Stimulated activated CD4-positive, alpha-beta T cell treated with anti-CD3 and anti-CD28 coated beads, Interleukin-4, amount 100 ng/mL, for 1 hour (primary cell): ENCODE results near the gene CCZ1.
"Not testable (repeated sequence)": the region's sequence is repeated elsewhere in the genome, so short reads cannot be mapped to it uniquely, and the experiment has no call there.

Experiments
- DNase-seq: peaks from one replicate; pipeline ENCODE4 v3.0.0-alpha.2; 2020

Gene CCZ1

GRCh38 chr7:5924180-5924579, 25.6 kb downstream of the CCZ1 start:
- not testable (repeated sequence) for DNase-seq

- DNase-seq: not testable (repeated sequence)
These were observed 26.1 kb downstream of the CCZ1 start for GRCh38 chr7:5924630-5925029.

GRCh38 chr7:5926263-5926870, 27.8 kb downstream of the CCZ1 start:
- DNase-seq: not testable (repeated sequence)

- not testable (repeated sequence) for DNase-seq
These were observed 31.8 kb downstream of the CCZ1 start for GRCh38 chr7:5930290-5930689.

GRCh38 chr7:5931250-5931649, 32.7 kb downstream of the CCZ1 start:
- DNase-seq: not testable (repeated sequence)

- DNase-seq: not testable (repeated sequence)
These were observed 33.5 kb downstream of the CCZ1 start for GRCh38 chr7:5931905-5932644.

- not testable (repeated sequence) for DNase-seq
These were observed 36.5 kb downstream of the CCZ1 start for GRCh38 chr7:5934945-5935450.

GRCh38 chr7:5963205-5963604, 64.7 kb downstream of the CCZ1 start:
- DNase-seq: not testable (repeated sequence)

- DNase-seq: not testable (repeated sequence)
These were observed 65.3 kb downstream of the CCZ1 start for GRCh38 chr7:5963810-5964209.

- not testable (repeated sequence) for DNase-seq
These were observed 71.9 kb downstream of the CCZ1 start, which contains the start of gene RSPH10B for GRCh38 chr7:5970347-5970911. RSPH10B (minus strand) TSS chr7:5970689; CDS start chr7:5967116, 3,573 bp downstream.

- DNase-seq: not testable (repeated sequence)
These were observed 75.0 kb downstream of the CCZ1 start for GRCh38 chr7:5973580-5973979.
